ENCODE results near the gene SAMM50. TPM values are rescaled to one million over a fixed set of nuclear protein-coding genes. Genes with fewer than 3 reads are reported as not detected.
A peak's percentile ranks its signal among the peaks of the same experiment; 100 is the strongest.

Gene SAMM50
- total RNA-seq, 2 donors from 2014 or later: 54.4 to 56.0 TPM

DNA sequence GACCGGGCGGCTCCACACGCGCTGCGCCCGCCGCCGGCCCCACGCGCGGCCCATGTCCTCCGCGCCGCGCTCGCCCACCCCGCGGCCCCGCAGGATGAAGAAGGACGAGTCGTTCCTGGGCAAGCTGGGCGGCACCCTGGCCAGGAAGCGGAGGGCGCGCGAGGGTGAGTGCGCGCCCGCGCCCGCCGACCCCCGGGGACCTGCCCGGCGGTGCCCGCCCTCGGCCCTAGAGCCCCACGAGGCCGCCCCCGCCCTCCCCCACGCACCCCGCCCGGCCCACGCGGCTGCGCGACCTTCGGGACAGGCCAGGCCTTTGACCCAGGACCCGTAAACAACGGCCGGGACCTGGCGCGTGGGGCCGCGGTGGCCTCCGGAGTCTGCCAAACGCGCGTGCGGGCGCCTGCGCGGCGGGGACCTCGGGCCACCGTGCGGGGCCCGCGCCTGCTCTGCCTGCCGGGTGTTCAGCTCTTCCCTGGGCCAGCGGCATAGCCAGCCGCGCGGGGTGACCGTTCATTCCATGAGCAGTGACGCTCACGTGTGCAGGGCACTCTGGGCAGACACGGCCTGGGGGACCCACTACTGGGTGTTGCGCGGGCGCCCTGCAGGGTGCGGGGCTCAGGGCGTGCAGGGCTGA, 69.2 kb downstream of the SAMM50 start, which contains the start of gene PARVB:
PARVB (plus strand) TSS at position 15 of the 634 bp plus-strand sequence; CDS start at position 53, 38 bp downstream.
- TF ChIP-seq, protein P1, sequence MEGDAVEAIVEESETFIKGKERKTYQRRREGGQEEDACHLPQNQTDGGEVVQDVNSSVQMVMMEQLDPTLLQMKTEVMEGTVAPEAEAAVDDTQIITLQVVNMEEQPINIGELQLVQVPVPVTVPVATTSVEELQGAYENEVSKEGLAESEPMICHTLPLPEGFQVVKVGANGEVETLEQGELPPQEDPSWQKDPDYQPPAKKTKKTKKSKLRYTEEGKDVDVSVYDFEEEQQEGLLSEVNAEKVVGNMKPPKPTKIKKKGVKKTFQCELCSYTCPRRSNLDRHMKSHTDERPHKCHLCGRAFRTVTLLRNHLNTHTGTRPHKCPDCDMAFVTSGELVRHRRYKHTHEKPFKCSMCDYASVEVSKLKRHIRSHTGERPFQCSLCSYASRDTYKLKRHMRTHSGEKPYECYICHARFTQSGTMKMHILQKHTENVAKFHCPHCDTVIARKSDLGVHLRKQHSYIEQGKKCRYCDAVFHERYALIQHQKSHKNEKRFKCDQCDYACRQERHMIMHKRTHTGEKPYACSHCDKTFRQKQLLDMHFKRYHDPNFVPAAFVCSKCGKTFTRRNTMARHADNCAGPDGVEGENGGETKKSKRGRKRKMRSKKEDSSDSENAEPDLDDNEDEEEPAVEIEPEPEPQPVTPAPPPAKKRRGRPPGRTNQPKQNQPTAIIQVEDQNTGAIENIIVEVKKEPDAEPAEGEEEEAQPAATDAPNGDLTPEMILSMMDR (conservative IDR thresholded peaks at IDR 0.05): no peak
- H3K4me1 Mint-ChIP-seq: peaks cover 26% of the 10 kb centered on the region
- H3K27me3 Mint-ChIP-seq (ENCODE audit: insufficient read depth): peaks cover 6% of the 10 kb centered on the region
- H3K36me3 ChIP-seq (ENCODE audit: control insufficient read depth, insufficient read depth, low read length): no peaks in the 10 kb centered on the region
- no peak within 1 kb of the TSS for H3K27ac ChIP-seq (ENCODE audit: low read depth, low read length)
- H3K27me3 ChIP-seq (ENCODE audit: control insufficient read depth, insufficient read depth, low read length, poor library complexity, severe bottlenecking): no peaks in the 10 kb centered on the region
- H3K9me3 Mint-ChIP-seq: no peaks in the 10 kb centered on the region
- DNase-seq: peak; percentile 66
- peak within 1 kb of the TSS; percentile 34 for H3K9ac ChIP-seq (ENCODE audit: extremely low read depth, low read length, poor library complexity, severe bottlenecking)
- H3K9me3 ChIP-seq (ENCODE audit: control insufficient read depth, low read length): no peaks in the 10 kb centered on the region
- no peaks in the 10 kb centered on the region for H3K36me3 Mint-ChIP-seq (ENCODE audit: low read depth)
- H3K4me3 ChIP-seq (ENCODE audit: low read length): peak within 1 kb of the TSS; percentile 72
- WGBS, 2 experiments (ENCODE audit: insufficient coverage in 1 of 2, insufficient read length in 1 of 2): 16 to 28% methylated on average over 45 to 83 of the region's 83 CpGs
- peak within 1 kb of the TSS; percentile 65 for H3K4me3 Mint-ChIP-seq
- H3K27ac Mint-ChIP-seq: peak within 1 kb of the TSS; percentile 77
- no peaks in the 10 kb centered on the region for H3K4me1 ChIP-seq (ENCODE audit: control insufficient read depth, insufficient read depth, low read length)

DNA sequence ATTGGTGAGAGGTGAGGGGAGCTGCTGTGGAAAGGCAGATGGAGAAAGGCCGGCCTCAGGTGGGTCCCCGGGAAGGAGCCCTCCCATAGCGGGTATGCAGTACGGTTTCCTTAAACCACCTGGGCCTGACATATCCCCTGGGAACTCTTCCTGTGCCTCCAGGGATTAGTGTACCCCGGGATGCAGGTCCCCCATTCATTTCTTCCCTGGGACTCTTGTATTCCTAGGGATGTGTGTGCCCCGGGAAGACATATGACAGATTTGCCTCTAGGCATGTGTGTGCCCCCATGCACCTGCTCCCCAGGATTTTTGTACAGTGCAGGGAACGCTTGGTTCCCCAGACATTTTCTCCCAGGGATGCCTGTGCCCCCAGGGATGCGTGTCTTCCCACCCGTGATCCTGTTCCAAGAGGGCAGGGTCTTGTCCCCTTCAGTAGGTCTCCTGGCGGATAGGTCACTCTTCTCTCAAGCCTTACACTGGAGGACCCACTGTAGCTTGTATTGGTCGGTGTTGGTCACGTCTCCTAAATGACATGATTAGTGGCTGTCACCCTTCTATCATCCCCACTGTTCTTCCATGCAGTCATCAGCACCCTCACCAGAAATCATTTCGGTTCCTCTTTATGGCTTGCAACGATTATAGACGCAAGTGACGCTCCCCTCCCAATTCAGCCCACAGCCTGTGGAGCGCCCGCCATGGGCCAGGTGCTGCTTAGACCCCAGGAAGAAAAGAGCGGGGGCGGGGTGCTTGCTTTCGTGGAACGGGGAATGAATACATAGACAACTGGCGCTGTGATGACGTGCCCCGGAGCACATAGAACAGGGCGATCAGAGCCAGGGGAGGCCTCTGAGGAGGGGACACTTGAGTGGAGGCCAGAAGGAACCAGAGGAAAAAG, 70.2 kb downstream of the SAMM50 start:
- no peak overlapping the region for H3K4me3 ChIP-seq (ENCODE audit: low read length)
- no peaks in the 10 kb centered on the region for H3K9me3 Mint-ChIP-seq
- H3K36me3 Mint-ChIP-seq (ENCODE audit: low read depth): no peaks in the 10 kb centered on the region
- no peaks in the 10 kb centered on the region for H3K27me3 ChIP-seq (ENCODE audit: control insufficient read depth, insufficient read depth, low read length, poor library complexity, severe bottlenecking)
- H3K27ac Mint-ChIP-seq: no peak overlapping the region
- peaks cover 6% of the 10 kb centered on the region for H3K27me3 Mint-ChIP-seq (ENCODE audit: insufficient read depth)
- DNase-seq: no peak
- H3K4me3 Mint-ChIP-seq: peak overlapping the region; percentile 58
- H3K9me3 ChIP-seq (ENCODE audit: control insufficient read depth, low read length): no peaks in the 10 kb centered on the region
- WGBS, 2 experiments (ENCODE audit: insufficient coverage in 1 of 2, insufficient read length in 1 of 2): 93 to 95% methylated on average over 18 to 26 of the region's 26 CpGs
- no peaks in the 10 kb centered on the region for H3K4me1 ChIP-seq (ENCODE audit: control insufficient read depth, insufficient read depth, low read length)
- peaks cover 26% of the 10 kb centered on the region for H3K4me1 Mint-ChIP-seq
- no peaks in the 10 kb centered on the region for H3K36me3 ChIP-seq (ENCODE audit: control insufficient read depth, insufficient read depth, low read length)
- no peak overlapping the region for H3K27ac ChIP-seq (ENCODE audit: low read depth, low read length)
- TF ChIP-seq, protein P1 (conservative IDR thresholded peaks at IDR 0.05): no peak
- no peak overlapping the region for H3K9ac ChIP-seq (ENCODE audit: extremely low read depth, low read length, poor library complexity, severe bottlenecking)

DNA sequence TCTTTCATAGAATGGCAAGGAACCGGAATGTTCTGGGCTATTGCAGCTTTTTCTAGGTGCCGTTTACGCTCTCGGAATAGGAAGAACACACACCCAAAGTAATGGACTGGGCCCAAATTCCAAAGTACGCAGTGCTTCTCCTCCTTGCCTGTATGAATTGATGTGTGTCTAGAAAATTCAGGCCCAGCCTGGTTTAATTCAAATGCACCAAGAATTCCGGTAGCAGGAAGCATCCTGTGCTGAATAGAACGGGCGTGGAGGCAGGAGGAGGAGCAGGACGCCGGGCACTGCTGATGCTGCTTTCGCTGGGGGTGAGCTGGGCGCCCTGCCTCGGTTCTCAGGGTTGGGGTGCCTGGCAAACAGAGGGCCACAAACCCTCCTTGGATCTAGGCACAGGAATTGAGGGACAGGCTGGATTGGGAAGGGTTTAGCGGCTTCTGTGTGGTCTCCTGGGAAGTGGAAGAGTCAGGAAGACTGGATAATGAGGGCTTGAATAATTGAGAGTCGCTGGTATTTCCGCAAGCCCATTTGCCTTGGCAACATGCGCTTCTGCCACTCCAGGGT, 70.9 kb downstream of the SAMM50 start:
- TF ChIP-seq, protein P1 (conservative IDR thresholded peaks at IDR 0.05): no peak
- Mint-ChIP-seq H3K36me3 (ENCODE audit: low read depth) (no peaks in the 10 kb centered on the region), H3K4me1 (peaks cover 31% of the 10 kb centered on the region), H3K4me3 (no peak overlapping the region), H3K9me3 (no peaks in the 10 kb centered on the region), H3K27me3 (ENCODE audit: insufficient read depth) (peaks cover 6% of the 10 kb centered on the region), H3K27ac (no peak overlapping the region)
- Histone ChIP-seq H3K36me3 (ENCODE audit: control insufficient read depth, insufficient read depth, low read length) (no peaks in the 10 kb centered on the region), H3K27me3 (ENCODE audit: control insufficient read depth, insufficient read depth, low read length, poor library complexity, severe bottlenecking) (no peaks in the 10 kb centered on the region), H3K27ac (ENCODE audit: low read depth, low read length) (no peak overlapping the region), H3K9ac (ENCODE audit: extremely low read depth, low read length, poor library complexity, severe bottlenecking) (no peak overlapping the region), H3K4me3 (ENCODE audit: low read length) (no peak overlapping the region), H3K9me3 (ENCODE audit: control insufficient read depth, low read length) (no peaks in the 10 kb centered on the region), H3K4me1 (ENCODE audit: control insufficient read depth, insufficient read depth, low read length) (no peaks in the 10 kb centered on the region)
- 90 to 91% methylated on average over 13 to 17 of the region's 17 CpGs for whole genome bisulfite sequencing, 2 experiments (ENCODE audit: insufficient coverage in 1 of 2, insufficient read length in 1 of 2)
- DNase-seq: no peak
